Naive thymus-derived CD4-positive, alpha-beta T cell (primary cell): ENCODE results near the gene PHACTR4. TPM values are rescaled to one million over a fixed set of nuclear protein-coding genes. Genes with fewer than 3 reads are reported as not detected.
A peak's percentile ranks its signal among the peaks of the same experiment; 100 is the strongest.
"Not testable (repeated sequence)": the region's sequence is repeated elsewhere in the genome, so short reads cannot be mapped to it uniquely, and the experiment has no call there.

Source experiments
- ATAC-seq: fragments of 150-1000 bp; cut with Tn5 transposase; 2 replicates; pipeline ENCODE4 v1.10.0; 2021; ENCODE audit warnings: mild to moderate bottlenecking, moderate library complexity
- CTCF ChIA-PET: fragments of 350-600 bp; sonication (Branson Sonifier 250); formaldehyde crosslinking; loops from one replicate; lab custom pipeline; 2021; ENCODE audit warnings: antibody characterized with exemption; lab: Charles Lee
- POLR2A ChIA-PET: fragments of 350-600 bp; sonication (Branson Sonifier 250); formaldehyde crosslinking; loops from one replicate; lab custom pipeline; 2021; ENCODE audit warnings: antibody characterized with exemption, inconsistent platforms; lab: Charles Lee
- DNase-seq, 9 donors: peaks; one replicate each; pipeline versions ENCODE4 v3.0.0 to v3.0.0-alpha.2; 2020 to 2022; ENCODE audit warnings: mixed read lengths in 1 of 9
- H3K27ac ChIP-seq: one replicate; pipeline ENCODE4 v1.7.0; 2013; ENCODE audit warnings: mild to moderate bottlenecking, low read depth, low read length, moderate library complexity
- H3K27me3 ChIP-seq, 2 donors: one replicate each; pipeline ENCODE4 v1.7.0; 2013; ENCODE audit warnings: low read length in 2 of 2, mild to moderate bottlenecking in 2 of 2, moderate library complexity in 2 of 2; ENCODE audit not compliant: control insufficient read depth in 2 of 2, insufficient read depth in 2 of 2
- H3K36me3 ChIP-seq, 3 experiments: 1 replicate in 2 of 3; 2 replicates in 1 of 3; pipeline ENCODE4 v1.7.0; 2013; ENCODE audit warnings: low read length in 3 of 3, mild to moderate bottlenecking in 3 of 3, moderate library complexity in 1 of 3; ENCODE audit not compliant: insufficient read depth in 3 of 3, control insufficient read depth in 2 of 3
- H3K4me1 ChIP-seq, 2 donors: one replicate each; pipeline ENCODE4 v1.7.0; 2013; ENCODE audit warnings: low read length in 2 of 2, mild to moderate bottlenecking in 2 of 2, moderate library complexity in 1 of 2; ENCODE audit not compliant: control insufficient read depth in 2 of 2, insufficient read depth in 2 of 2
- H3K4me3 ChIP-seq: 2 replicates; pipeline ENCODE4 v1.7.0; 2013; ENCODE audit warnings: mild to moderate bottlenecking, low read length
- H3K9me3 ChIP-seq, 3 experiments: 1 replicate in 2 of 3; 2 replicates in 1 of 3; pipeline ENCODE4 v1.7.0; 2013; ENCODE audit warnings: low read length in 3 of 3; ENCODE audit not compliant: control insufficient read depth in 2 of 3
- H3K27ac Mint-ChIP-seq, 9 donors: one replicate each; pipeline ENCODE4 v1.8.0; 2020 to 2022; ENCODE audit warnings: mixed read lengths in 9 of 9, mild to moderate bottlenecking in 8 of 9, moderate library complexity in 5 of 9, inconsistent platforms in 2 of 9
- H3K27me3 Mint-ChIP-seq, 5 donors: one replicate each; pipeline ENCODE4 v1.8.0; 2021 to 2022; ENCODE audit warnings: mixed read lengths in 5 of 5, mild to moderate bottlenecking in 1 of 5
- H3K36me3 Mint-ChIP-seq, 5 donors: one replicate each; pipeline ENCODE4 v1.8.0; 2020 to 2022; ENCODE audit warnings: mixed read lengths in 5 of 5, mild to moderate bottlenecking in 3 of 5, inconsistent platforms in 1 of 5
- H3K4me1 Mint-ChIP-seq, 7 donors: one replicate each; pipeline ENCODE4 v1.8.0; 2020 to 2022; ENCODE audit warnings: mixed read lengths in 7 of 7, mild to moderate bottlenecking in 3 of 7, inconsistent platforms in 1 of 7
- H3K4me3 Mint-ChIP-seq, 10 donors: one replicate each; pipeline ENCODE4 v1.8.0; 2020 to 2022; ENCODE audit warnings: mild to moderate bottlenecking in 10 of 10, mixed read lengths in 10 of 10, moderate library complexity in 6 of 10, inconsistent platforms in 2 of 10
- H3K9me3 Mint-ChIP-seq, 11 donors: one replicate each; pipeline ENCODE4 v1.8.0; 2020 to 2022; ENCODE audit warnings: mixed read lengths in 11 of 11, mild to moderate bottlenecking in 4 of 11, inconsistent platforms in 1 of 11, moderate library complexity in 1 of 11
- intact Hi-C, 2 donors: fragments of 100-400 bp; cut with micrococcal nuclease; formaldehyde crosslinking; loops; one replicate each; pipeline ENCODE4 v1.15.1; 2023
- polyA plus RNA-seq, 2 donors: library from polyadenylated mRNA; unstranded; fragments of 300-500 nt; fragmentation: Illumina TruSeq; gene quantifications; one replicate each; pipeline ENCODE4 v1.2.3, GENCODE V29; 2021
- total RNA-seq, 6 experiments: library from RNA in 5 of 6; stranded (reverse) in 5 of 6; gene quantifications; 1 replicate in 5 of 6; 2 replicates in 1 of 6; pipeline ENCODE4 v1.2.3 and lab custom pipeline; 2021 to 2026

Gene PHACTR4
- total and polyA plus RNA-seq, 7 experiments from 2014 or later: 8.5 to 29.0 (median 23.0) TPM

DNA sequence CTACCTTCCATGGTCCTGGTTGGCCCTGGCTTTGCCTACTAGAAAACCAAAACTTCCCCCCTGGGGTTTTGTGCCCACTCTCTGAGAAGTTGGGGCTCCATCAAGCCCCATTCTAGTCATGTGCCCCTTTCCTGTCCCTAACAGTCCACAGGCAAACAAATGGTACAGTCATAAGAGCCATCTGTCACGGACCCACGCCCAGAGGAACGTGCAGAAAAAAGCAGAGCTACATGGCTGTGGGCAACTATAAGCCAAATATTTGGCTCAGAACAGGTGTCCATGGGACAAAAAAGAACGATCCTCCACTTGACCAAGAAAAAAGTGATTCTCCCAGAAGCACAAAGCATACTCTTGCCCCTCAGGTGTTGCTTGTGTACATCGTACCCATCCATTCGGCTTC lies 168.7 kb downstream of the PHACTR4 start:
- ATAC-seq (no peak), DNase-seq (no peak)
- H3K9me3 ChIP-seq: no peaks in the 10 kb centered on the region
- ChIA-PET CTCF (no interaction called here), POLR2A (no interaction called here)
- H3K36me3 ChIP-seq: peaks cover 0 to 23% (median 0%) of the 10 kb centered on the region in 3 experiments
- no peaks in the 10 kb centered on the region for H3K4me1 Mint-ChIP-seq
- H3K27me3 ChIP-seq: no peaks in the 10 kb centered on the region
- no peak overlapping the region for H3K27ac ChIP-seq
- no peak overlapping the region for H3K4me3 ChIP-seq
- intact Hi-C loops: no loop called here
- no peaks in the 10 kb centered on the region for H3K27me3 Mint-ChIP-seq
- H3K9me3 Mint-ChIP-seq: no peaks in the 10 kb centered on the region
- peak overlapping the region in 1 of 9 donors; percentile 36 for H3K27ac Mint-ChIP-seq
- peaks cover 0 to 14% (median 5%) of the 10 kb centered on the region in 5 donors for H3K36me3 Mint-ChIP-seq
- no peak overlapping the region for H3K4me3 Mint-ChIP-seq
- H3K4me1 ChIP-seq: no peaks in the 10 kb centered on the region

DNA sequence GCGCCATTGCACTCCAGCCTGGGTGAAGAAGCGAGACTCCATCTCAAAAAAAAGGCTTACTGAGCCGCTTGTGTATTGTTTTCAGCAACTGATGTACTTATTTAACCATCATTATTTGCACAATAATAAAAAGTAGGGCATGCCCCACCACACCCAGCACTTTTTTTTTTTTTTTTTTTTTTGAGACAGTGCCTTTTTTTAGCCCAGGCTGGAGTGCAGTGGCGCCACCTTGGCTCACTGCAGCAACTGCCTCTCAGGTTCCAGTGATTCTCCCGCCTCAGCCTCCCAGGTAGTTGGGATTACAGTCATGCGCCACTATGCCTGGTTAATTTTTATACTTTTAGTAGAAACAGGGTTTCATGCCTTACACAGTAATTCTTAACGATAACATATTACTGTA lies 171.1 kb downstream of the PHACTR4 start:
- ATAC-seq (no peak), DNase-seq (no peak)
- Mint-ChIP-seq H3K27me3 (no peaks in the 10 kb centered on the region), H3K4me3 (no peak overlapping the region), H3K36me3 (peaks cover 0 to 9% (median 2%) of the 10 kb centered on the region in 5 donors), H3K4me1 (no peaks in the 10 kb centered on the region), H3K27ac (no peak overlapping the region), H3K9me3 (no peaks in the 10 kb centered on the region)
- intact Hi-C loops: no loop called here
- H3K4me3 ChIP-seq: no peak overlapping the region
- no peaks in the 10 kb centered on the region for H3K4me1 ChIP-seq
- H3K27me3 ChIP-seq: no peaks in the 10 kb centered on the region
- H3K36me3 ChIP-seq: peaks cover 0 to 17% (median 0%) of the 10 kb centered on the region in 3 experiments
- no peaks in the 10 kb centered on the region for H3K9me3 ChIP-seq
- ChIA-PET CTCF (no interaction called here), POLR2A (interaction anchor here (0.6 kb wide), 1 partner anchor 1918 kb away, joined by 3 read pairs; no protein-coding TSS in a partner anchor)
- no peak overlapping the region for H3K27ac ChIP-seq

DNA sequence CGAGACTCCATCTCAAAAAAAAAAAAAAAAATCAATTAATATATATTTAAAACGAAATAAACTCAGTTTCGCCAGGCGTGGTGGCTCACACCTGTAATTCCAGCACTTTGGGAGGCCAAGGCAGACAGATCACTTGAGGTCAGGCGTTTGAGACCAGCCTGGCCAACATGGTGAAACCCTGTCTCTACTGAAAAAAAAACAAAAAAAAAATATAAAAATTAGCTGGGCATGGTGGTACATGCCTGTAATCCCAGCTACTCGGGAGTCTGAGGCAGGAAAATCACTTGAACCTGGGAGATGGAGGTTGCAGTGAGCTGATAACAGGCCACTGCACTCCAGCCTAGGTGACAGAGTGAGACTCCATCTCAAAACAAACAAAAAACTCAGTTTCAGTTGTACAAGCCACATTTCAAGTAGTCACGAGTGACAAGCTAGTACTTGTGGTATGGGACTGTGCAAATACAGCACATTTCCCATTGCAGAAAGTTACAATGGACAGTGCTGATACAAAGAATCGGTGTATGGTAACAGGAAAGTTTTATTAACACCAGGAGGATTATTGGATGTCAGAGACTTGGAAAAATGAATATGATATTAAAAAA lies 172.0 kb downstream of the PHACTR4 start:
- DNase-seq, H3K36me3 ChIP-seq, H3K4me3 ChIP-seq, H3K9me3 ChIP-seq, H3K4me1 ChIP-seq, intact Hi-C loops, H3K9me3 Mint-ChIP-seq, H3K27ac ChIP-seq, H3K36me3 Mint-ChIP-seq, H3K27ac Mint-ChIP-seq, H3K4me1 Mint-ChIP-seq, H3K27me3 Mint-ChIP-seq, CTCF ChIA-PET, H3K4me3 Mint-ChIP-seq, H3K27me3 ChIP-seq, ATAC-seq: not testable (repeated sequence)
- POLR2A ChIA-PET: interaction anchor here (0.6 to 0.8 kb wide), 2 partner anchors 185 to 302 kb away, joined by 3 to 5 read pairs; no protein-coding TSS in a partner anchor

DNA sequence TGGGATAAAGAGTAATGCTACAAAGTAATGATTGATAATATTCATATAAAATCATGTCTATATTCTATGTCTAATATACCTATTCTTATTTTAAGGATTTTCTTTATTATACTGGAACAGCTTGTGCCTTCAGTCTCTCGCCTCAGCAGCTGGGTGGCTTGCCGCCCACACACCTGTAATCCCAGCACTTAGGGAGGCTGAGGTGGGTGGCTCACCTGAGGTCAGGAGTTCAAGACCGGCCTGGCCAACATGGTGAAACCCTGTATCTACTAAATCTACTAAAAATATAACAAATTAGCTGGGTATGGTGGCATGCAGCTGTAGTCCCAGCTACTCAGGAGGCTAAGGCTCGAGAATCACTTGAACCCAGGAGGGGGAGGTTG lies 175.7 kb downstream of the PHACTR4 start:
- H3K9me3 ChIP-seq: no peaks in the 10 kb centered on the region
- Mint-ChIP-seq H3K27ac (no peak overlapping the region), H3K9me3 (no peaks in the 10 kb centered on the region), H3K27me3 (no peaks in the 10 kb centered on the region), H3K4me1 (no peaks in the 10 kb centered on the region), H3K36me3 (no peaks in the 10 kb centered on the region), H3K4me3 (no peak overlapping the region)
- ATAC-seq (no peak), DNase-seq (no peak)
- no peak overlapping the region for H3K27ac ChIP-seq
- ChIA-PET POLR2A (no interaction called here), CTCF (interaction anchor here (0.6 kb wide), 1 partner anchor 192 kb away, joined by 4 read pairs; no protein-coding TSS in a partner anchor)
- intact Hi-C loops: no loop called here
- no peak overlapping the region for H3K4me3 ChIP-seq
- H3K27me3 ChIP-seq: no peaks in the 10 kb centered on the region
- no peaks in the 10 kb centered on the region for H3K4me1 ChIP-seq
- no peaks in the 10 kb centered on the region for H3K36me3 ChIP-seq

DNA sequence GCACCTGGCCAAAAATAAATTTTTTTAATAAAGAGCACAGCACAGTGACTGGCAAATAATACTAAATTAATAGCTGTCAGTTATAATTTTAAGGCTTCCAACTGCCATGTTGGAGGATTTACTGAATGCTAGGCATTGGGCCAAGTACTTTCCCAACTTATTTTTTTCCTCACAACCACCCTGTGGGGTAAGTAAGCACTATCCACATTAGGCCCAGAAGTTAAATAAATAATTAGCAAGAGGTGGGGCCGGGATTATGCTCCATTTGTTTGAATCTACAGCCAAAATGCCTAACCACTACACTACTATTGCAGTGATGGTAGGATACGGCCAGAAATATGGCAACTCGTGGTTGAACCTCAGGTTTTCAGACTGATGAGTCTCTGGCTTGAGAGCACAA lies 178.8 kb downstream of the PHACTR4 start:
- POLR2A ChIA-PET: interaction anchor here (6.9 kb wide), 1 partner anchor 32 kb away, joined by 109 read pairs; no protein-coding TSS in a partner anchor
- Mint-ChIP-seq H3K9me3 (no peaks in the 10 kb centered on the region), H3K36me3 (peaks cover 0 to 1% (median 0%) of the 10 kb centered on the region in 5 donors), H3K4me3 (no peak overlapping the region), H3K27me3 (no peaks in the 10 kb centered on the region), H3K4me1 (peaks cover 0 to 10% (median 6%) of the 10 kb centered on the region in 7 donors), H3K27ac (no peak overlapping the region)
- no peak overlapping the region for H3K27ac ChIP-seq
- H3K4me1 ChIP-seq: peaks cover 0 to 8% of the 10 kb centered on the region in 2 donors
- no peak overlapping the region for H3K4me3 ChIP-seq
- no peaks in the 10 kb centered on the region for H3K27me3 ChIP-seq
- DNase-seq (no peak), ATAC-seq (no peak)
- no peaks in the 10 kb centered on the region for H3K9me3 ChIP-seq
- intact Hi-C loops: no loop called here
- CTCF ChIA-PET: no interaction called here
- no peaks in the 10 kb centered on the region for H3K36me3 ChIP-seq

Other genes with a start within 250 kb of the PHACTR4 start
- 10 to 100 TPM in 1 of 5 experiments, 1 to 10 TPM in 3, under 1 TPM in 1; 0.31 to 21.2 (median 1.2) TPM for gene PTAFR, start 193.1 kb upstream of the PHACTR4 start, total RNA-seq
- gene PTAFR, start 193.1 kb upstream of the PHACTR4 start, polyA plus RNA-seq: 1 to 10 TPM in 1 of 2 donors, under 1 TPM in 1; 0.51 to 2.0 TPM
- gene DNAJC8, start 136.7 kb upstream of the PHACTR4 start, total RNA-seq: 100 to 1,000 TPM in 1 of 5 experiments, 10 to 100 TPM in 4; 54.2 to 102 (median 69.6) TPM
- 100 to 1,000 TPM; 148 to 174 TPM for gene DNAJC8, start 136.7 kb upstream of the PHACTR4 start, polyA plus RNA-seq
- gene ATP5IF1, start 133.6 kb upstream of the PHACTR4 start, total RNA-seq: 100 to 1,000 TPM in 4 of 5 experiments, 10 to 100 TPM in 1; 68.2 to 158 (median 104) TPM
- 100 to 1,000 TPM; 541 to 640 TPM for gene ATP5IF1, start 133.6 kb upstream of the PHACTR4 start, polyA plus RNA-seq
- 10 to 100 TPM in 3 of 5 experiments, 1 to 10 TPM in 2; 4.5 to 50.7 (median 11.8) TPM for gene SESN2, start 110.2 kb upstream of the PHACTR4 start, total RNA-seq
- gene SESN2, start 110.2 kb upstream of the PHACTR4 start, polyA plus RNA-seq: 1 to 10 TPM; 2.3 to 4.6 TPM
- gene MED18, start 40.7 kb upstream of the PHACTR4 start, total RNA-seq: 10 to 100 TPM in 3 of 5 experiments, 1 to 10 TPM in 2; 5.5 to 23.0 (median 14.4) TPM
- gene MED18, start 40.7 kb upstream of the PHACTR4 start, polyA plus RNA-seq: 10 to 100 TPM in 1 of 2 donors, 1 to 10 TPM in 1; 4.5 to 13.2 TPM
- gene RCC1, start 136.3 kb downstream of the PHACTR4 start, total RNA-seq: 10 to 100 TPM in 4 of 5 experiments, 1 to 10 TPM in 1; 9.8 to 60.7 (median 19.7) TPM
- 10 to 100 TPM in 1 of 2 donors, 1 to 10 TPM in 1; 10.0 to 10.6 TPM for gene RCC1, start 136.3 kb downstream of the PHACTR4 start, polyA plus RNA-seq
- gene TRNAU1AP, start 183.3 kb downstream of the PHACTR4 start, total RNA-seq: 10 to 100 TPM; 27.6 to 52.5 (median 40.9) TPM
- 10 to 100 TPM; 26.5 to 29.9 TPM for gene TRNAU1AP, start 183.3 kb downstream of the PHACTR4 start, polyA plus RNA-seq
- gene RAB42, start 222.5 kb downstream of the PHACTR4 start, total RNA-seq: 1 to 10 TPM in 2 of 5 experiments, not detected in 3; 1.1 to 1.2 TPM
- gene RAB42, start 222.5 kb downstream of the PHACTR4 start, polyA plus RNA-seq: not detected